ENCODE measurements around the gene TFRC.

The TFRC gene

DNA sequence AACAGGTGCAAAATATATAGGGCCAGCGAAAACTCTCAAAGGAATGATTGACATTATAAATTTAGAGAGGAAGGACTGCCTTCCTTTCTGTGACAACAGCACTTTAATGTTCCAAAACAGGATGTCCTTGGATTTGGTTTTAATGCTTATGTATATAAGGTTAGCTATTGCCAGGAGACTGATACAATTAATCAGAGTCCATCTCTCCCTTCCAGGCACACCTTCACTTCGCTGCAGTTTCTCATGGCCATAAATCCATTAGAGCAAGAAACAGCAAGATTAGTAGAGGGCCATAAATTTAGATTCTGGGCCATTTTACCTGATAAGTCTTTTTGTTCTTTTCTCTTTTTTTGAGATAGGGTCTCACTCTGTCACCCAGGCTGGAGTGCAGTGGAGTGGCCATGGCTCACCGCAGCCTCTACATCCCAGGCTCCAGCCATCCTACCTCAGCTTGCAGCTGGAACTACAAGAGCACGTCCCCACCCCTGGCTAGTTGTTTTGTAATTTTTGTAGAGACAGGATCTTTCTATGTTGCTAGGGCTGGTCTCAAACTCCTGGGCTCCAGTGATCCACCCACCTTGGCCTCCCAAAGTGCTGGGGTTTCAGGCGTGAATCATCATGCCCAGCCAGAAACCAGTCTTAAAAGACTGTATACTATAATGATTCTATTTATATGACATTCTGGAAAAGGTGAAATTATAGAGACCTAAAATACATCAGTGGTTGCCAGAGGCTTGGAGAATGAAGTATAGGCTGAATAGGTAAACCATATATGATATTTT lies 15.7 kb upstream of the TFRC start:
- no peak for TF ChIP-seq ZFX (IDR thresholded peaks at IDR 0.05)
- TF ChIP-seq, protein P1, sequence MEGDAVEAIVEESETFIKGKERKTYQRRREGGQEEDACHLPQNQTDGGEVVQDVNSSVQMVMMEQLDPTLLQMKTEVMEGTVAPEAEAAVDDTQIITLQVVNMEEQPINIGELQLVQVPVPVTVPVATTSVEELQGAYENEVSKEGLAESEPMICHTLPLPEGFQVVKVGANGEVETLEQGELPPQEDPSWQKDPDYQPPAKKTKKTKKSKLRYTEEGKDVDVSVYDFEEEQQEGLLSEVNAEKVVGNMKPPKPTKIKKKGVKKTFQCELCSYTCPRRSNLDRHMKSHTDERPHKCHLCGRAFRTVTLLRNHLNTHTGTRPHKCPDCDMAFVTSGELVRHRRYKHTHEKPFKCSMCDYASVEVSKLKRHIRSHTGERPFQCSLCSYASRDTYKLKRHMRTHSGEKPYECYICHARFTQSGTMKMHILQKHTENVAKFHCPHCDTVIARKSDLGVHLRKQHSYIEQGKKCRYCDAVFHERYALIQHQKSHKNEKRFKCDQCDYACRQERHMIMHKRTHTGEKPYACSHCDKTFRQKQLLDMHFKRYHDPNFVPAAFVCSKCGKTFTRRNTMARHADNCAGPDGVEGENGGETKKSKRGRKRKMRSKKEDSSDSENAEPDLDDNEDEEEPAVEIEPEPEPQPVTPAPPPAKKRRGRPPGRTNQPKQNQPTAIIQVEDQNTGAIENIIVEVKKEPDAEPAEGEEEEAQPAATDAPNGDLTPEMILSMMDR (conservative IDR thresholded peaks at IDR 0.05) = no peak
- H3K27ac ChIP-seq = no peak overlapping the region

DNA sequence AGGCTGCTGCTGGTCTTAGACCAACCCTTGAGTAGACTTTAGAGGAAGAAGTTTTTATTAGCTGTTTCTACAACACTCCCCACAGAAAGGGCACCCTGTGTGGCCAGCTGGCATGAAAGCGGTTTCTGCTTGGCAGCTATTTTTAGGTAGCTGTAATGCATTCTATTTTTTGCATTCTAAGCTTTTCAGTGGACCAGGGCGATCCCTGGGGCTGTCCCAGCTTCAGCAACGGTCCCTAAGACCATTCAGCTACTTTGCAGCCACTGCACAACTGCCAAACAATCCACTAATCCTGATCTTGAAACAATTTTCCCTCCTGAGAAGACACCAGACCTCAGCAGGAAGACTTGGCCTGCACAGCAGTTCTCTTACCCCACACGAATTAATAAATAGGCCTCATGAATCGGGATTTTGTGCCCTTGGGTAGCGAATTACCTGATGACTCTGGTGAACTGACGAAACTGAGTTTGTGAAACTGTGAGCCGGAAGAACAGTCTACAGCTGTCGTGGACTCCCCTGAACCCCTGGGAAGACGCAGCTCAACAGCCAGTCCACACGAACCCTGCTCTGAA lies 14.6 kb upstream of the TFRC start:
- 0 out of 2 replicates have a peak overlapping the region, but pooled peaks have one; percentile 11 for H3K27ac ChIP-seq
- TF ChIP-seq, protein P1 (conservative IDR thresholded peaks at IDR 0.05) = no peak
- TF ChIP-seq ZFX (IDR thresholded peaks at IDR 0.05) = no peak

DNA sequence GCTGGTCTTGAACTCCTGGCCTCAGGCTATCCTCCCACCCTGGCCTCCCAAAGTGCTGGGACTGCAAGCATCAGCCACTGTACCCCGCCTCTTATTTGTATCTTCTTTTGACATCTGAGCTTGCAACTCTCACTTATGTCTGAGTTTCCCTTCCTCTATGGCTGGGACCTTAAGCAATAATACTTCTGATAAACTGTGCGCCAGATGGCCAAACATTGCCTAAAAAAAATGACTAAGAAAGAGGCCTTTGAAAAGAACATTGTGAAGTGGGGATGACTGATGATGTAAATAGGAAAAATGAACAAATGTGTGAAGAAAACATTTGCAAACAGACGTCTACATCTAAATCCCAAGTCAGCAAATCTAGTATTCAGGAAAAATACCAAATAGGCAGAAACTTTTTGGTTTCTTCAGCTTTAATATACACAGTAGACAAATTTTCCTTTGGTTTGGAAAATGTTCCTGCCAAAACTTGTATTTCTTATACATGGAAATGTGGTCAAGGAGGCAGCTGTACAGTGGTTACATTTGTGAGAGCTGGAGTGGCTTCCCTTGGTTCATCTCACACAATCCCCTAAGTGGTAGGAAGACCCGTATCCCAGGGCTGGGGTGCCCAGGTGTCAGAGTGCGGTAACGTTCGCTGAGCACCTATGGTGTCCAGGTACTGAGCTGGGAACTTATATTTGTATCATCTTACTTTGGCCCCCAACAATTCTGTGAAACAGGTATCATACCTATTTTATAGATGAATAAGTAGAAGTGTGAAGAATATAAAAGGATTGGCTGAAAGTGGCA lies 11.6 kb upstream of the TFRC start:
- no peak overlapping the region for H3K27ac ChIP-seq
- TF ChIP-seq, protein P1 (conservative IDR thresholded peaks at IDR 0.05) = no peak
- TF ChIP-seq ZFX (IDR thresholded peaks at IDR 0.05) = no peak

DNA sequence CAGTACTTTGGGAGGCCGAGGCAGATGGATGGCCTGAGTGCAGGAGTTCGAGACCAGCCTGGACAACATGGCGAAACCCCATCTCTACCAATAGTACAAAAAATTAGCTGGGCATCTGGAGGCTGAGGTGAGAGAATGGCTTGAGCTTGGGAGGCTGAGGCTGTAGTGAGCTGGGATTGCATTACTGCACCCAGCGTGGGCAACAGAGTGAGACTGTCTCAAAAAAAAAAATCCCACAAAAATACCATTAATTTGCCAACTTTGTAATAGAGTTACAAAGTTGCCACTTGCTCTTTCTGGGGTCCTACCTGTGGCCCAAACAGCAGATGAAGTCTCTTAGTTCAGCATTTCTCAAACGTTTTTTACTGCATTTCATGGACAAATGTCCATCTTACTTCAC lies 6.0 kb upstream of the TFRC start:
- no peak overlapping the region for H3K27ac ChIP-seq

DNA sequence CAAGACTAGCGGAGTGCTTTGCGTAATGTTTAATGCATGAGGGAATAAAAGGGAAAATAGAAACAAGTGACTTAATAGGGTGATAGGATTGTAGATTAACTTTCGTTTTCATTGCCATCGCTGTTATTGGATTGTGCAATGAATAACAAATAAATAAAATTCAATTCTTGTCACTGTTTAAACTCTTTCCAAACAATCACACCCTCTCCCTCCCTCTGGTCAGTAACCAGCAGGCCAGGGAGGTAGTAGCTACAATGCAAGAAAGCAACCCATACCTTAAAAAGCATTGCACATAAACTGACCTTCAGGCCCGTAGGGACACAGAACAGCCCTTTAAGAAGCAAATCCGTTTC lies 705 bp upstream of the TFRC start:
- peak overlapping the region; percentile 99 for H3K27ac ChIP-seq
- TF ChIP-seq, protein P1 (conservative IDR thresholded peaks at IDR 0.05) = no peak
- no peak for TF ChIP-seq ZFX (IDR thresholded peaks at IDR 0.05)

More for the DNA sequence above, 6.0 kb upstream of the TFRC start:
- TF ChIP-seq ZFX (IDR thresholded peaks at IDR 0.05) = no peak
- TF ChIP-seq, protein P1 (conservative IDR thresholded peaks at IDR 0.05) = no peak

DNA sequence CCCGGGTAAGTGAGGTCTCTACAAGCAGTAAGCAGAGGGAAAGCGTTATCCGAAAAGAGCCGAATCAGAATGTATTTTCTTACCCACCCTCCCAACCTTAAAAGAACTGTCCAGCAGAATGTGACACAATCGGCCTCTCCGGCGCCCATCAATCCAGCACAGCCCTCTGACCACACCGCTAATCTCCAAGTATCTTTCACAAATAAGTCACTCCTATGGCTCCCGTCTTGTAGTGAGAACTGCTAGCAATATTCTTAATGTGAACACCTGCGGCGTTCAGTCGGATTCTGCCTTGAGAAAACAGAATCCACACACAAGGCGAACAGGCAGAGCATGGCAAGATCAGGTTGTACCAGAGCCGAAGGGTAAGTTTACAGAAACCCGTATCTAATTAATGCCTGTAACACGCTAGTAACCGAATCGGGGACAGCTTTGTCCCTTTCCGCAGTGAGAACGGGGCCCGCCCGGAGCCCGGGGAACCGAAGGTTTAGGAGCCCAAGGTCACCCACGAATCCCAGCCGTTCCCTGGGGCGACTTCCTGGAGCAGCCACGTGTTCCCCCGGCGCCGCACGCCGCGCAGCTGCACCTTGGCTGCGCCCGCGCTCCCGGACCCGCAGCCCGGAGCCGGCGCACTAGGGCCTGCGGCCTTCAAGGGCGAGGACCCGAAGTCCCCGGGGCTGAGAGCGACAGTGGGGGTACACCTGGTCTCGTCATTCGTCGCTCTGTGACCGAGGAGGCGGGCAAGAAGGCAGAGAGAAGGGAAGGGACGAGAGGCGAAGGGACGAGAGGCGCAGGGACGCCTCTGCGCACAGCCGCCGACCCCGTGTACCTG lies 672 bp downstream of the TFRC start:
- TF ChIP-seq ZFX (IDR thresholded peaks at IDR 0.05) = no peak; the same call in 1 of the 2 replicates
- peak overlapping the region; percentile 99 for H3K27ac ChIP-seq

DNA sequence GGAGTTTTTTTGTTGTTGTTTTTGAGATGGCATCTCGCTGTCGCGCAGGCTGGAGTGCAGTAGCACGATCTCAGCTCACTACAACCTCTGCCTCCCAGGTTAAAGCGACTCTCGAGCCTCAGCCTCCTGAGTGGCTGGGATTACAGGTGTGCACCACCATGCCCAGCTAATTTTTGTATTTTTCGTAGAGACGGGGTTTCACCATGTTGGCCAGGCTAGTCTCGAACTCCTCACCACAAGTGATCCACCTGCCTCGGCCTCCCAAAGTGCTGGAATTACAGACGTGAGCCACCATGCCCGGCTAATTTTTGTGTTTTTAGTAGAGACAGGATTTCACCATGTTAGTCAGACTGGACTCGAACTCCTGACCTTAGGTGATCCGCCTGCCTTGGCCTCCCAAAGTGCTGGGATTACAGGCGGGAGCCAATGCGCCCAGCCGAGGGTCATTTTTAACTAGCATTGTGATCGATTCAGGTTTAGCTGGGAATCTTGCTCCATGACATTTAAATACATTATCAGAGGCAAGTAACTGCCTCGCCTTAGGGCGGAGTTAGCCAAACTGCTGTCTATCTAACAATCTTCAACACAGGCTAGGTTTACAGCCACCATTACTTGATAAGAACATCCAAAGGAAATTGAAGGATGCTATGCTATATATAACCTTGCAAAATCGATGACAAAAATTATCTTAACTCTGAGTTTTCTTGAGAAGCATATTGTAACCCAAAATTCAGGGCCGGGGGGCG lies 1.6 kb downstream of the TFRC start:
- peak overlapping the region; percentile 99 for H3K27ac ChIP-seq

Measured in C4-2B (cell line).